Activated naive CD8-positive, alpha-beta T cell treated with anti-CD3 and anti-CD28 coated beads, Interleukin-2, amount 10 ng/mL, durations not matched to agents 7 days and 5 days (primary cell): ENCODE data around the gene PRLR. TPM values are rescaled to one million over a fixed set of nuclear protein-coding genes. Genes with fewer than 3 reads are reported as not detected.
"Not testable (repeated sequence)": the region's sequence is repeated elsewhere in the genome, so short reads cannot be mapped to it uniquely, and the experiment has no call there.

Experiments used
- ATAC-seq: fragments of 150-1000 bp; cut with Tn5 transposase; one replicate; pipeline ENCODE4 v1.10.0; 2021; ENCODE audit warnings: low read depth, moderate library complexity
- POLR2A ChIA-PET: fragments of 350-600 bp; sonication (Branson Sonifier 250); formaldehyde crosslinking; loops from one replicate; lab custom pipeline; 2021; ENCODE audit warnings: antibody characterized with exemption; lab: Charles Lee
- DNase-seq: peaks from one replicate; pipeline ENCODE4 v3.0.0; 2021
- H3K27ac Mint-ChIP-seq: one replicate; pipeline ENCODE4 v1.8.0; 2022; ENCODE audit warnings: mild to moderate bottlenecking, mixed read lengths
- H3K27me3 Mint-ChIP-seq: one replicate; pipeline ENCODE4 v1.8.0; 2022; ENCODE audit warnings: mild to moderate bottlenecking, moderate library complexity, mixed read lengths
- H3K36me3 Mint-ChIP-seq: one replicate; pipeline ENCODE4 v1.8.0; 2021; ENCODE audit warnings: mild to moderate bottlenecking, mixed read lengths
- H3K4me1 Mint-ChIP-seq: one replicate; pipeline ENCODE4 v1.8.0; 2021; ENCODE audit warnings: mixed read lengths
- H3K4me3 Mint-ChIP-seq: one replicate; pipeline ENCODE4 v1.8.0; 2022; ENCODE audit warnings: mild to moderate bottlenecking, moderate library complexity, mixed read lengths
- H3K9me3 Mint-ChIP-seq: one replicate; pipeline ENCODE4 v1.8.0; 2021; ENCODE audit warnings: mixed read lengths
- total RNA-seq, 2 experiments: library from RNA; stranded (reverse); gene quantifications; one replicate each; pipeline ENCODE4 v1.2.3, GENCODE V29; 2021

The PRLR gene
- not detected for total RNA-seq

GRCh38 chr5:35230038-35230611 lies at the start of gene PRLR:
TSS of gene PRLR (minus strand) at chr5:35230487. CDS start at chr5:35089620, 140,867 bp downstream.
- H3K9me3 Mint-ChIP-seq: no peaks in the 10 kb centered on the region

DNA sequence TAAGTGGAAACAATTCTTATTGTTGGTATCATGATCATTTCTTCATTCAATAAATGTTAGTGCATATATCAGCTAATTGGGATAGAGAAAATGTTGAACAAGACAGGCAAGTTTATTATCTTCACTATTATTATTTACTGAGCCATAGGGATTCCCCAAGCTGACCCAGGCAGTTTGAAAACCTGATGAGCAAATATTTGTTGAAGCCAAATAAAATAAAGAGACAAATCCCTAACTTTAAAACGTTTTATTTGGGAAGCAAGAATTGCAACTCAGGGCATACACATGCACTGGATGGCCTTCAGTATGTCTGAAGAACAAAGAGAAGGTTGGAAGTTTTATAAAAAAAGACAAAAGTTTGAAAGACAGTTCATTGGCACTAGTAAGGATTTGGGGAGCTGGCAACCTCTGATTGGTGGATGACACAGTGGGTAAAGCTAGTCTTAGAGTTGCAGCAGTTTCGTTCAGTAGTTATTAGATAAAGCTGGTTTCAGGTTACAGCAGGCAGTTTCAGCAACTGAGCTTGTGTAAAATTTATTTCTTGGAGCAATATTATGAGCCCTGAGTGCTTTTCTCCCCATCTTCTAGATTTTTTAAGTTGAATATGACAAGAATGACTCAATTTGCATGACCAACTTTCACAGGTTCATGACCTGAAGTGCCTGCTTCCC lies 44.7 kb upstream of the PRLR start:
- POLR2A ChIA-PET: no interaction called here
- H3K27me3 Mint-ChIP-seq: peaks cover 2% of the 10 kb centered on the region
- peaks cover 1% of the 10 kb centered on the region for H3K9me3 Mint-ChIP-seq
- H3K4me3 Mint-ChIP-seq: no peak overlapping the region
- H3K36me3 Mint-ChIP-seq: no peaks in the 10 kb centered on the region
- DNase-seq (no peak), ATAC-seq (no peak)
- no peak overlapping the region for H3K27ac Mint-ChIP-seq
- H3K4me1 Mint-ChIP-seq: no peaks in the 10 kb centered on the region

More at GRCh38 chr5:35230038-35230611, at the start of gene PRLR:
- Mint-ChIP-seq H3K27ac (no peak within 1 kb of the TSS), H3K4me1 (peaks cover 3% of the 10 kb centered on the region), H3K4me3 (peak within 1 kb of the TSS; percentile 69), H3K27me3 (peaks cover 57% of the 10 kb centered on the region), H3K36me3 (no peaks in the 10 kb centered on the region)
- ATAC-seq: no peak
- POLR2A ChIA-PET: no interaction called here
- DNase-seq: no peak

GRCh38 chr5:35269006-35269405 lies 38.7 kb upstream of the PRLR start:
- DNase-seq: no peak
- POLR2A ChIA-PET: no interaction called here
- H3K27me3 Mint-ChIP-seq: no peaks in the 10 kb centered on the region
- H3K27ac Mint-ChIP-seq: no peak overlapping the region
- H3K4me1 Mint-ChIP-seq: no peaks in the 10 kb centered on the region
- no peaks in the 10 kb centered on the region for H3K9me3 Mint-ChIP-seq
- no peaks in the 10 kb centered on the region for H3K36me3 Mint-ChIP-seq
- no peak overlapping the region for H3K4me3 Mint-ChIP-seq
- no peak for ATAC-seq

DNA sequence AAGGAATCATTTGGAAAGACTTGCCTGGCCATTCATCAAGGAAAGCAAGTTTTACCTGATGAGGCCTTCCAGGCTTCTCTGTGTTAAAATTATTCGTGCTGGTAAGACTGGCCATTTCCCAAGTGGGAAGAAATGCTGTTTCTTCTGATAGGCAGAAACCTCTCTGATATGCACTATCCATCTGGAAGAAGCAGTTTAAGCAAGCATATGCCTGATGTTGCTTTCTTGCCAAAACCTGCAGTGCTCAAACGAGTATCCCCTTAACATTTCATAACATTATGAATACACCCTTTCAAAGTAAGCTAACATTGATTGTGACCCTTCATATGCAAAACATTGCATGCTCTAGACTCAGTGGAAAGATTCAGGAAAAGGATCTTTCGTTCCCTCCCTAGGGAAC lies 36.0 kb upstream of the PRLR start:
- Mint-ChIP-seq H3K9me3 (no peaks in the 10 kb centered on the region), H3K36me3 (no peaks in the 10 kb centered on the region), H3K27me3 (no peaks in the 10 kb centered on the region), H3K4me3 (no peak overlapping the region), H3K27ac (no peak overlapping the region), H3K4me1 (no peaks in the 10 kb centered on the region)
- ATAC-seq: no peak
- POLR2A ChIA-PET: no interaction called here
- no peak for DNase-seq

GRCh38 chr5:35264509-35264908 lies 34.2 kb upstream of the PRLR start:
- H3K4me3 Mint-ChIP-seq: no peak overlapping the region
- POLR2A ChIA-PET: no interaction called here
- H3K9me3 Mint-ChIP-seq: no peaks in the 10 kb centered on the region
- peaks cover 4% of the 10 kb centered on the region for H3K27me3 Mint-ChIP-seq
- no peak for ATAC-seq
- no peak overlapping the region for H3K27ac Mint-ChIP-seq
- no peak for DNase-seq
- no peaks in the 10 kb centered on the region for H3K36me3 Mint-ChIP-seq
- H3K4me1 Mint-ChIP-seq: no peaks in the 10 kb centered on the region

GRCh38 chr5:35263266-35263877 lies 33.1 kb upstream of the PRLR start:
- POLR2A ChIA-PET: no interaction called here
- Mint-ChIP-seq H3K27me3 (peaks cover 4% of the 10 kb centered on the region), H3K27ac (no peak overlapping the region), H3K4me3 (no peak overlapping the region), H3K4me1 (no peaks in the 10 kb centered on the region), H3K9me3 (no peaks in the 10 kb centered on the region), H3K36me3 (no peaks in the 10 kb centered on the region)
- DNase-seq (no peak), ATAC-seq (no peak)

- no peak overlapping the region for H3K4me3 Mint-ChIP-seq
- POLR2A ChIA-PET: no interaction called here
- no peak overlapping the region for H3K27ac Mint-ChIP-seq
- no peak for DNase-seq
- H3K27me3 Mint-ChIP-seq: peaks cover 1% of the 10 kb centered on the region
- H3K36me3 Mint-ChIP-seq: no peaks in the 10 kb centered on the region
- peaks cover 15% of the 10 kb centered on the region for H3K9me3 Mint-ChIP-seq
- ATAC-seq: no peak
- H3K4me1 Mint-ChIP-seq: peaks cover 3% of the 10 kb centered on the region
These were observed 23.3 kb upstream of the PRLR start for GRCh38 chr5:35253582-35253981.

GRCh38 chr5:35252963-35253362 lies 22.7 kb upstream of the PRLR start:
- no peaks in the 10 kb centered on the region for H3K36me3 Mint-ChIP-seq
- peaks cover 1% of the 10 kb centered on the region for H3K27me3 Mint-ChIP-seq
- ATAC-seq: no peak
- no peak overlapping the region for H3K27ac Mint-ChIP-seq
- peaks cover 3% of the 10 kb centered on the region for H3K4me1 Mint-ChIP-seq
- no peak overlapping the region for H3K4me3 Mint-ChIP-seq
- no peak for DNase-seq
- peaks cover 15% of the 10 kb centered on the region for H3K9me3 Mint-ChIP-seq
- POLR2A ChIA-PET: no interaction called here

DNA sequence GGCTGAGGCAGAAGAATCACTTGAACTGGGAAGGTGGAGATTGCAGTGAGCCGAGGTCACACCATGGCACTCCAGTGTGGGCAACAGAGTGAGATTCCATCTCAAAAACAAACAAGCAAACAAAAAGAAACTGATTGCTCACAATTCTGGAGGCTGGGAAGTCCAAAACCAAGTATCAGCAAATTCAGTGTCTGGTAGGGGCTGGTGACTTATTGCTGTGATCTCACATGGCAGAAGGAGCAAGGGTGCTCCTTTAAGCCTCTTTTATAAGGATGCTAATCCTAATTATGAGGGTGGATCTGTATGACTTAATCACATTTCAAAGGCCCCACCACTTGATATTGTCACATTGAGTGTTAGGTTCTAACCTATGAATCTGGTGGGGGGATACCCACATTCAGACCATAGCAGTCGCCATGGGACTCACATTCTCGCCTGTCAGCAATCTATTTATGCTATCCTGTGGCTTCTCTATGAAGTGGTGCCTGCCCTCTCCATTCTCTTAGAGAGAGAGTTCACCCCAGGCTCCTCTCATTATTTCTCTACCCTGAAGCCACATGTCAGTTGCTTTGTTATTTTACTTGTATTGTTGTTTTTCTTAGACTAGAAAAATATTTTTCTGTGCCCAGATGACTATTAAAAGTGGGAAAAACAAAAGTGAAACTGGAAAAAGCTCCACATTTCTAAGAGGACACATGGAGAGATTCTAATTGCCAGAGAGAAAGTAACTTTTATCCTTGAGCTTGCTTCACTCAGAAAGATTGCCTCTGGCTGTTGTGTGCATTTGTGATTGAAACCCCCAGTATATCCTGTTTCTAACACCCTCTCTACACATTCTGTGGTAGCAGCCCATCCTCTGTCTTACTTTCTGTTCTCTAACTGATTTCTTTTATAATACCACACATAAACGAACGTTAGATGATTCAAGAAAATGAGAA lies 18.8 kb upstream of the PRLR start:
- no peak overlapping the region for H3K27ac Mint-ChIP-seq
- no peaks in the 10 kb centered on the region for H3K27me3 Mint-ChIP-seq
- H3K4me3 Mint-ChIP-seq: peak overlapping the region; percentile 6
- H3K36me3 Mint-ChIP-seq: no peaks in the 10 kb centered on the region
- no peak for ATAC-seq
- peaks cover 6% of the 10 kb centered on the region for H3K9me3 Mint-ChIP-seq
- POLR2A ChIA-PET: no interaction called here
- no peak for DNase-seq
- H3K4me1 Mint-ChIP-seq: peaks cover 3% of the 10 kb centered on the region

GRCh38 chr5:35247648-35248034 lies 17.4 kb upstream of the PRLR start:
- Mint-ChIP-seq H3K4me3 (no peak overlapping the region), H3K4me1 (peaks cover 3% of the 10 kb centered on the region), H3K27me3 (no peaks in the 10 kb centered on the region), H3K27ac (no peak overlapping the region), H3K36me3 (no peaks in the 10 kb centered on the region), H3K9me3 (no peaks in the 10 kb centered on the region)
- DNase-seq: no peak
- ATAC-seq: no peak
- POLR2A ChIA-PET: no interaction called here

- no peak for ATAC-seq
- no peaks in the 10 kb centered on the region for H3K27me3 Mint-ChIP-seq
- H3K27ac Mint-ChIP-seq: no peak overlapping the region
- peaks cover 3% of the 10 kb centered on the region for H3K4me1 Mint-ChIP-seq
- H3K9me3 Mint-ChIP-seq: no peaks in the 10 kb centered on the region
- H3K4me3 Mint-ChIP-seq: no peak overlapping the region
- no peak for DNase-seq
- POLR2A ChIA-PET: no interaction called here
- H3K36me3 Mint-ChIP-seq: no peaks in the 10 kb centered on the region
These were observed 16.8 kb upstream of the PRLR start for GRCh38 chr5:35246900-35247647.

DNA sequence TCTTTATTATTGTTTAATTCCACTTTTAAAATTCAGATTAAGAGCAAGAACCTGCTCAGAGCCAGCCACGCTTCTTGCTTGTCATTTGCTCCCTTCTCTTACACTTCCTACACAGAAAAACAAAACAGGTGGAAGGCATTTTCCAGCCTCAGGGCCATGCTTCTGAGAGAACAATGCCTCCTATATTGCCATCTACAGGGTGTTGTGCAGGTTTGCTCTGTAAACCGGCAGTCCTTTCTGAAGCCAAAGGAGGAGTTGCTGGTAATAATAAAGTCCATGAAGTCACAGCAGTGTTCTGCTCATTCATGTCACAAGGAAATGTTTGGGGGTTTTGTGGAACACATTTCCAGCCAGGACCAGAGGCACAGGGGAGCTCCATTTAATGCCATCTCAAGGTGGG lies 16.1 kb upstream of the PRLR start:
- DNase-seq: no peak
- H3K27ac Mint-ChIP-seq: no peak overlapping the region
- H3K27me3 Mint-ChIP-seq: no peaks in the 10 kb centered on the region
- H3K9me3 Mint-ChIP-seq: no peaks in the 10 kb centered on the region
- peaks cover 3% of the 10 kb centered on the region for H3K4me1 Mint-ChIP-seq
- no peaks in the 10 kb centered on the region for H3K36me3 Mint-ChIP-seq
- no peak overlapping the region for H3K4me3 Mint-ChIP-seq
- ATAC-seq: no peak
- POLR2A ChIA-PET: no interaction called here

GRCh38 chr5:35245371-35245770 lies 15.1 kb upstream of the PRLR start:
- H3K27me3 Mint-ChIP-seq, ATAC-seq, H3K9me3 Mint-ChIP-seq, H3K4me3 Mint-ChIP-seq, H3K4me1 Mint-ChIP-seq, H3K27ac Mint-ChIP-seq, DNase-seq, H3K36me3 Mint-ChIP-seq, POLR2A ChIA-PET: not testable (repeated sequence)
